HepG2 (cell line): ENCODE data around the gene CUL5. TPM values are rescaled to one million over a fixed set of nuclear protein-coding genes. Genes with fewer than 3 reads are reported as not detected.

Experiments
- ATF1 ChIP-seq: IDR thresholded peaks from 2 replicates; pipeline ENCODE4 v1.6.1; 2016; ENCODE audit warnings: mild to moderate bottlenecking, control low read depth
- BORCS8-MEF2B ChIP-seq: sonication (generic); formaldehyde crosslinking; IDR thresholded peaks from 2 replicates; pipeline ENCODE4 v1.8.0; 2022; ENCODE audit warnings: mild to moderate bottlenecking, missing genetic modification reagents
- BRCA1 ChIP-seq: sonication (generic); formaldehyde crosslinking; IDR thresholded peaks from 2 replicates; pipeline ENCODE4 v1.4.0; 2020; ENCODE audit warnings: missing genetic modification reagents
- FLYWCH1 ChIP-seq: sonication (generic); formaldehyde crosslinking; IDR thresholded peaks from 2 replicates; pipeline ENCODE4 v1.8.1; 2023; ENCODE audit warnings: mild to moderate bottlenecking, missing genetic modification reagents
- FOSL2 ChIP-seq: sonication (generic); formaldehyde crosslinking; IDR thresholded peaks from 2 replicates; pipeline ENCODE4 v1.4.0; 2020; ENCODE audit warnings: missing genetic modification reagents
- FOXK2 ChIP-seq: fragments of 450-650 bp; IDR thresholded peaks from 2 replicates; pipeline ENCODE4 v1.6.1; 2016
- HIC2 ChIP-seq: sonication (generic); formaldehyde crosslinking; IDR thresholded peaks from 2 replicates; pipeline ENCODE4 v1.9.0; 2022; ENCODE audit warnings: low read depth, missing genetic modification reagents
- HOXA5 ChIP-seq: sonication (generic); formaldehyde crosslinking; IDR thresholded peaks from 2 replicates; pipeline ENCODE4 v1.4.0; 2020; ENCODE audit warnings: missing genetic modification reagents
- MAFG ChIP-seq: sonication (generic); formaldehyde crosslinking; IDR thresholded peaks from 2 replicates; pipeline ENCODE4 v1.5.1; 2020; ENCODE audit warnings: mild to moderate bottlenecking, missing genetic modification reagents
- MLLT10 ChIP-seq: sonication (generic); formaldehyde crosslinking; IDR thresholded peaks from 2 replicates; pipeline ENCODE4 v1.4.0; 2020; ENCODE audit warnings: missing genetic modification reagents
- NFIB ChIP-seq: sonication (generic); formaldehyde crosslinking; IDR thresholded peaks from 2 replicates; pipeline ENCODE4 v1.9.0; 2021; ENCODE audit warnings: missing genetic modification reagents, mild to moderate bottlenecking, borderline replicate concordance
- NFIC ChIP-seq: IDR thresholded peaks from 2 replicates; pipeline ENCODE4 v1.6.1; 2012; ENCODE audit warnings: mild to moderate bottlenecking, low read length, inconsistent platforms
- NFYB ChIP-seq: sonication (generic); formaldehyde crosslinking; IDR thresholded peaks from 2 replicates; pipeline ENCODE4 v1.4.0; 2020; ENCODE audit warnings: missing genetic modification reagents
- SAFB2 ChIP-seq: sonication (generic); formaldehyde crosslinking; IDR thresholded peaks from 2 replicates; pipeline ENCODE4 v1.5.1; 2020; ENCODE audit warnings: missing genetic modification reagents, low read depth, mild to moderate bottlenecking, borderline replicate concordance
- SOX13 ChIP-seq, 3 experiments: fragments of 450-650 bp in 1 of 3; sonication (generic) in 1 of 3; formaldehyde crosslinking in 1 of 3; IDR thresholded peaks in 2 of 3; conservative IDR thresholded peaks in 1 of 3; 2 replicates each; pipeline versions ENCODE4 v1.5.0 to v1.6.1; 2016 to 2020; ENCODE audit warnings: antibody characterized with exemption in 1 of 3, mild to moderate bottlenecking in 1 of 3, missing compliant biosample characterization in 1 of 3, missing genetic modification reagents in 1 of 3, moderate library complexity in 1 of 3
- TFDP1 ChIP-seq: IDR thresholded peaks from 2 replicates; pipeline ENCODE4 v1.6.1; 2016; ENCODE audit warnings: missing compliant biosample characterization, missing genetic modification reagents, borderline replicate concordance
- ZNF12 ChIP-seq: sonication (generic); formaldehyde crosslinking; IDR thresholded peaks from 2 replicates; pipeline ENCODE4 v1.5.0; 2020; ENCODE audit warnings: missing genetic modification reagents
- ZNF235 ChIP-seq: sonication (generic); formaldehyde crosslinking; IDR thresholded peaks from 2 replicates; pipeline ENCODE4 v1.8.1; 2023; ENCODE audit warnings: mild to moderate bottlenecking, missing genetic modification reagents, borderline replicate concordance
- ZNF275 ChIP-seq: sonication (generic); formaldehyde crosslinking; IDR thresholded peaks from 2 replicates; pipeline ENCODE4 v1.8.0; 2022; ENCODE audit warnings: missing genetic modification reagents, mild to moderate bottlenecking, inconsistent platforms, borderline replicate concordance
- ZNF282 ChIP-seq: fragments of 450-650 bp; IDR thresholded peaks from 2 replicates; pipeline ENCODE4 v1.6.1; 2018; ENCODE audit not compliant: partially characterized antibody
- ZNF331 ChIP-seq: sonication (generic); formaldehyde crosslinking; IDR thresholded peaks from 2 replicates; pipeline ENCODE4 v1.4.0; 2020; ENCODE audit warnings: missing genetic modification reagents
- ZNF362 ChIP-seq: sonication (generic); formaldehyde crosslinking; IDR thresholded peaks from 2 replicates; pipeline ENCODE4 v1.4.0; 2020; ENCODE audit warnings: missing genetic modification reagents, mild to moderate bottlenecking, borderline replicate concordance
- ZNF570 ChIP-seq: sonication (generic); formaldehyde crosslinking; IDR thresholded peaks from 2 replicates; pipeline ENCODE4 v1.4.0; 2020; ENCODE audit warnings: mild to moderate bottlenecking, missing genetic modification reagents, borderline replicate concordance
- ZNF619 ChIP-seq: sonication (generic); formaldehyde crosslinking; IDR thresholded peaks from 2 replicates; pipeline ENCODE4 v1.4.0; 2020; ENCODE audit warnings: mild to moderate bottlenecking, missing genetic modification reagents
- polyA plus RNA-seq, 8 experiments: library from polyadenylated mRNA; depleted of rRNA in 3 of 8; stranded (reverse) in 7 of 8; unstranded in 1 of 8; fragments of >200 nt; fragmentation: Illumina TruSeq in 4 of 8; extraction: Trizol in 4 of 8; gene quantifications; 2 replicates each; pipeline versions ENCODE4 v1.2.1 to v1.2.3, GENCODE V29; 2011 to 2016; ENCODE audit warnings: low read depth in 4 of 8, missing spikeins in 1 of 8, mixed read lengths in 1 of 8; ENCODE audit not compliant: insufficient read depth in 1 of 8
- total RNA-seq, 5 experiments: library from RNA; depleted of rRNA; stranded (reverse); fragments of >200 nt; fragmentation: Illumina TruSeq; extraction: Trizol; gene quantifications; 2 replicates each; pipeline ENCODE4 v1.2.3, GENCODE V29; 2016; ENCODE audit warnings: low read depth in 1 of 5

Gene CUL5
- total and polyA plus RNA-seq, 2 of the 13 experiments (the other 11 are each of a cell fraction or from before 2014, with no cell fraction given), result 7.0 to 24.7 TPM

- no peak for TF ChIP-seq HIC2 (CRISPR knock-in tag)
- TF ChIP-seq ZNF619 (CRISPR knock-in tag), result no peak
- no peak for TF ChIP-seq FOXK2
- TF ChIP-seq ZNF362 (CRISPR knock-in tag), result peak; percentile 77
- TF ChIP-seq ZNF12 (CRISPR knock-in tag), result 0 out of 2 replicates have a peak, but pooled peaks have one; percentile 27
- no peak for TF ChIP-seq FLYWCH1 (CRISPR knock-in tag)
- no peak for TF ChIP-seq ZNF275 (CRISPR knock-in tag)
- TF ChIP-seq BRCA1 (CRISPR knock-in tag), result no peak
- TF ChIP-seq NFIB (CRISPR knock-in tag), result no peak; the same call in 1 of the 2 replicates
- TF ChIP-seq BORCS8-MEF2B, result peak; percentile 78; the same call in 1 of the 2 replicates
- TF ChIP-seq ZNF570 (CRISPR knock-in tag), result no peak
- no peak for TF ChIP-seq ATF1 (CRISPR knock-in tag)
- no peak for TF ChIP-seq SAFB2
- peak; percentile 84 for TF ChIP-seq NFYB (CRISPR knock-in tag)
- TF ChIP-seq ZNF331 (CRISPR knock-in tag), result peak; percentile 40; the same call in 1 of the 2 replicates
- no peak; the same call in 1 of the 2 replicates for TF ChIP-seq TFDP1 (CRISPR knock-in tag)
- no peak for TF ChIP-seq ZNF235
- no peak for TF ChIP-seq NFIC
- peak; percentile 72; the same call in 1 of the 2 replicates for TF ChIP-seq HOXA5
- TF ChIP-seq MAFG (CRISPR knock-in tag), result no peak
- TF ChIP-seq ZNF282, result no peak
- no peak for TF ChIP-seq FOSL2
- TF ChIP-seq MLLT10, result no peak
- TF ChIP-seq SOX13 (IDR thresholded peaks at IDR 0.05), result no peak
- TF ChIP-seq SOX13 (CRISPR knock-in tag; conservative IDR thresholded peaks at IDR 0.05 in 1 of 2, IDR thresholded peaks at IDR 0.05 in 1 of 2), result no peak; a peak in 1 of 4 replicates
Measured at GRCh38 chr11:108121274-108122155, 112.8 kb downstream of the CUL5 start, which contains the start of gene ACAT1 (continued).
